SK-MEL-5 (cell line): ENCODE data around the gene DROSHA. TPM values are rescaled to one million over a fixed set of nuclear protein-coding genes. Genes with fewer than 3 reads are reported as not detected.
"Not testable (repeated sequence)": the region's sequence is repeated elsewhere in the genome, so short reads cannot be mapped to it uniquely, and the experiment has no call there.

Experiments used
- DNase-seq: peaks from one replicate; pipeline ENCODE4 v3.0.0-alpha.2; 2016; ENCODE audit warnings: low read depth, low spot score
- in situ Hi-C: cut with HindIII; loops from 2 replicates; pipeline ENCODE4 v1.10.0; 2016; ENCODE audit warnings: low sequenced_read_pairs, high pct_unique_total_duplicates, low pct_unique_long_range_greater_than_20kb
- small RNA-seq, 2 experiments: library from RNA; depleted of rRNA; stranded (forward); fragments of <200 nt; gene quantifications; one replicate each; pipeline ENCODE3, GENCODE V24; 2014
- total RNA-seq: library from RNA; depleted of rRNA; stranded (reverse); fragments of >200 nt; shearing (Covaris generic); gene quantifications from 2 replicates; pipeline ENCODE4 v1.2.3, GENCODE V29; 2014; rRNA removed

The DROSHA gene
- total RNA-seq, 1 experiment from 2014 or later = 57.4 TPM

- in situ Hi-C loops = no loop called here
- DNase-seq = no peak
These were observed 154.5 kb downstream of the DROSHA start for GRCh38 chr5:31377274-31377946.

GRCh38 chr5:31375999-31376720, 155.7 kb downstream of the DROSHA start:
- in situ Hi-C loops = no loop called here

GRCh38 chr5:31372124-31372523, 159.8 kb downstream of the DROSHA start:
- in situ Hi-C loops = no loop called here
- no peak for DNase-seq

More at GRCh38 chr5:31375999-31376720, 155.7 kb downstream of the DROSHA start:
- no peak for DNase-seq

- DNase-seq = no peak
- in situ Hi-C loops = no loop called here
These were observed 165.0 kb downstream of the DROSHA start for GRCh38 chr5:31366941-31367340.

GRCh38 chr5:31365776-31366175, 166.1 kb downstream of the DROSHA start:
- no peak for DNase-seq
- in situ Hi-C loops = no loop called here

GRCh38 chr5:31364881-31365636, 166.8 kb downstream of the DROSHA start:
- no peak for DNase-seq
- in situ Hi-C loops = no loop called here

- no peak for DNase-seq
These were observed 168.8 kb downstream of the DROSHA start for GRCh38 chr5:31362931-31363568.

GRCh38 chr5:31362529-31362900, 169.4 kb downstream of the DROSHA start:
- no peak for DNase-seq
- in situ Hi-C loops = no loop called here

More at GRCh38 chr5:31362931-31363568, 168.8 kb downstream of the DROSHA start:
- in situ Hi-C loops = no loop called here

- in situ Hi-C loops, DNase-seq: not testable (repeated sequence)
These were observed 170.0 kb downstream of the DROSHA start for GRCh38 chr5:31361704-31362528.

GRCh38 chr5:31361234-31361633, 170.7 kb downstream of the DROSHA start:
- DNase-seq = peak; percentile 38

GRCh38 chr5:31359839-31360238, 172.1 kb downstream of the DROSHA start:
- in situ Hi-C loops = no loop called here
- DNase-seq = no peak

More at GRCh38 chr5:31361234-31361633, 170.7 kb downstream of the DROSHA start:
- in situ Hi-C loops = no loop called here

- in situ Hi-C loops = no loop called here
- DNase-seq = no peak
These were observed 174.9 kb downstream of the DROSHA start for GRCh38 chr5:31357038-31357437.

- in situ Hi-C loops = no loop called here
- no peak for DNase-seq
These were observed 176.6 kb downstream of the DROSHA start for GRCh38 chr5:31355337-31355736.

Small RNAs within 50 kb of the gene (small RNA-seq; reads per million reads assigned to genes)
- 0 reads per million in 2 experiments for gene RF00019

Other genes starting within 250 kb of the DROSHA start
- 107 and 110 TPM in 2 replicates for gene C5orf22, start 208 bp upstream of the DROSHA start, total RNA-seq
- 0.11 and 0.26 TPM in 2 replicates for gene PDZD2, start 107.0 kb upstream of the DROSHA start, total RNA-seq